HepG2 (cell line): Measurements from ENCODE around the gene HS3ST5.

Experiments
- HNRNPK ChIP-seq: fragments of 200-400 bp; formaldehyde crosslinking; IDR thresholded peaks from 2 replicates; pipeline ENCODE4 v1.6.1; 2018; ENCODE audit warnings: low read length, low read depth, moderate library complexity, mild to moderate bottlenecking; ENCODE audit not compliant: poor library complexity, severe bottlenecking
- MYC ChIP-seq: sonication (generic); formaldehyde crosslinking; IDR thresholded peaks from 2 replicates; pipeline ENCODE4 v1.9.0; 2021; ENCODE audit warnings: missing genetic modification reagents, borderline replicate concordance

DNA sequence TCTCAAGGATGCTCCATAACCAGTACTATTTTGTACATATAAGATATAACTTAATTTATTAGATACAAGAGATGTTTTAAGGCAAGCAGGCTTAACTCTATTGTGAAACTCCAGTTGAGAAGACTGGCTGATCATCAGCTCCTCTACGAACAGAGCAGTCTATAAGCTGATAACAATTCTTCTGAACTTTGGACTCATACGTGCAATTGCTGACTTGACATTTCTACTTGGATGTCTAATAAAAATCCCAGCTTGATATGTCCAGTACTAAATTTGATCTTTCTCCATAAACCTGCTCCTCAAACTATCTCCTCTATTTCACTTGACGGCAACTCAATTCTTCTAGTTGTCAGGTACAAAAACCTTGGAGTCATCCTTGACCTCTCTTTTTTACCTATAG, 141.9 kb downstream of the HS3ST5 start:
- TF ChIP-seq HNRNPK = no peak
- no peak for TF ChIP-seq MYC
